NB4 (cell line): Measurements from ENCODE around the gene PLSCR1.
"Not testable (repeated sequence)": the region's sequence is repeated elsewhere in the genome, so short reads cannot be mapped to it uniquely, and the experiment has no call there.

Experiments used
- DNase-seq: peaks from one replicate; pipeline ENCODE4 v3.0.0; 2010; ENCODE audit warnings: low read depth
- H3K4me3 ChIP-seq: one replicate; pipeline ENCODE4 v1.5.1; 2011; ENCODE audit warnings: mild to moderate bottlenecking, low read depth, low read length, moderate library complexity
- CTCF ChIP-seq: IDR thresholded peaks from one replicate; pipeline ENCODE4 v1.5.1; 2012; ENCODE audit warnings: low read depth, low read length
- MAX ChIP-seq: IDR thresholded peaks from 2 replicates; pipeline ENCODE4 v1.6.1; 2011; ENCODE audit warnings: low read depth, low read length
- MYC ChIP-seq: IDR thresholded peaks from 2 replicates; pipeline ENCODE4 v1.6.1; 2011; ENCODE audit warnings: low read depth, low read length
- POLR2A ChIP-seq: IDR thresholded peaks from 2 replicates; pipeline ENCODE4 v1.6.1; 2011; ENCODE audit warnings: mild to moderate bottlenecking; ENCODE audit not compliant: insufficient read length; ENCODE audit errors: extremely low read depth

PLSCR1 gene

GRCh38 chr3:146499701-146500100 lies 44.7 kb downstream of the PLSCR1 start:
- DNase-seq: no peak
- H3K4me3 ChIP-seq: no peak overlapping the region
- TF ChIP-seq CTCF: no peak
- no peak for TF ChIP-seq MAX
- TF ChIP-seq POLR2A: no peak
- no peak for TF ChIP-seq MYC

- no peak for DNase-seq
- H3K4me3 ChIP-seq: no peak overlapping the region
- TF ChIP-seq MYC: no peak
- TF ChIP-seq CTCF: no peak
- no peak for TF ChIP-seq POLR2A
- TF ChIP-seq MAX: no peak
Measured at GRCh38 chr3:146498002-146498736, 46.2 kb downstream of the PLSCR1 start.

- H3K4me3 ChIP-seq, DNase-seq: not testable (repeated sequence)
Measured at GRCh38 chr3:146497145-146497843, 47.1 kb downstream of the PLSCR1 start.

- H3K4me3 ChIP-seq: no peak overlapping the region
- DNase-seq: no peak
- TF ChIP-seq MYC: no peak
- TF ChIP-seq CTCF: no peak
- TF ChIP-seq POLR2A: no peak
- no peak for TF ChIP-seq MAX
Measured at GRCh38 chr3:146496726-146497125, 47.7 kb downstream of the PLSCR1 start.

- DNase-seq: no peak
- H3K4me3 ChIP-seq: no peak overlapping the region
- TF ChIP-seq POLR2A (no peak), MYC (no peak), CTCF (no peak), MAX (no peak)
Measured at GRCh38 chr3:146496251-146496650, 48.2 kb downstream of the PLSCR1 start.

GRCh38 chr3:146493761-146494160 lies 50.6 kb downstream of the PLSCR1 start:
- TF ChIP-seq MYC: no peak
- H3K4me3 ChIP-seq: no peak overlapping the region
- DNase-seq: no peak
